Measurements from ENCODE around the gene HDAC4.

HDAC4 gene

GRCh38 chr2:239381709-239382134 lies 19.1 kb downstream of the HDAC4 start:
- DNase-seq, result no peak

GRCh38 chr2:239380831-239381708 lies 19.8 kb downstream of the HDAC4 start:
- DNase-seq, result no peak

GRCh38 chr2:239379641-239380170 lies 21.1 kb downstream of the HDAC4 start:
- no peak for DNase-seq

GRCh38 chr2:239378918-239379640 lies 21.7 kb downstream of the HDAC4 start:
- no peak for DNase-seq

GRCh38 chr2:239378021-239378917 lies 22.6 kb downstream of the HDAC4 start:
- no peak for DNase-seq

GRCh38 chr2:239377591-239377990 lies 23.2 kb downstream of the HDAC4 start:
- DNase-seq, result no peak

- no peak for DNase-seq
Observed at GRCh38 chr2:239376942-239377531, 23.8 kb downstream of the HDAC4 start.

GRCh38 chr2:239376351-239376750 lies 24.5 kb downstream of the HDAC4 start:
- DNase-seq, result no peak

- DNase-seq, result no peak
Observed at GRCh38 chr2:239375278-239376061, 25.4 kb downstream of the HDAC4 start.

- DNase-seq, result no peak
Observed at GRCh38 chr2:239374896-239375277, 25.9 kb downstream of the HDAC4 start.

- DNase-seq, result no peak
Observed at GRCh38 chr2:239372835-239373234, 28.0 kb downstream of the HDAC4 start.

GRCh38 chr2:239371726-239372686 lies 28.8 kb downstream of the HDAC4 start:
- no peak for DNase-seq

GRCh38 chr2:239370876-239371725 lies 29.7 kb downstream of the HDAC4 start:
- no peak for DNase-seq

- DNase-seq, result no peak
Observed at GRCh38 chr2:239370403-239370802, 30.4 kb downstream of the HDAC4 start.

GRCh38 chr2:239369631-239370161 lies 31.1 kb downstream of the HDAC4 start:
- no peak for DNase-seq

- no peak for DNase-seq
Observed at GRCh38 chr2:239368906-239369552, 31.8 kb downstream of the HDAC4 start.

GRCh38 chr2:239368321-239368720 lies 32.5 kb downstream of the HDAC4 start:
- DNase-seq, result no peak

- no peak for DNase-seq
Observed at GRCh38 chr2:239366740-239367139, 34.1 kb downstream of the HDAC4 start.
